Fibroblast of villous mesenchyme (primary cell): ENCODE results near the gene CNOT2. TPM values are rescaled to one million over a fixed set of nuclear protein-coding genes. Genes with fewer than 3 reads are reported as not detected.

ENCODE experiments used
- DNase-seq: peaks from one replicate; pipeline ENCODE4 v3.0.0-alpha.2; 2010; ENCODE audit warnings: low read depth
- H3K4me3 ChIP-seq: 2 replicates; pipeline ENCODE4 v1.5.1; 2011; ENCODE audit warnings: low read depth, mild to moderate bottlenecking, low read length
- total RNA-seq: library from RNA; depleted of rRNA; stranded (reverse); fragments of >200 nt; gene quantifications from 2 replicates; pipeline ENCODE4 v1.2.3, GENCODE V29; 2012
- TF ChIP-seq, protein P1 (sequence below): IDR thresholded peaks from 2 replicates; pipeline ENCODE4 v1.5.1; 2012; ENCODE audit warnings: low read depth, mild to moderate bottlenecking, low read length; ENCODE audit not compliant: insufficient read depth

The CNOT2 gene
- total RNA-seq, 1 donor = 186 TPM

DNA sequence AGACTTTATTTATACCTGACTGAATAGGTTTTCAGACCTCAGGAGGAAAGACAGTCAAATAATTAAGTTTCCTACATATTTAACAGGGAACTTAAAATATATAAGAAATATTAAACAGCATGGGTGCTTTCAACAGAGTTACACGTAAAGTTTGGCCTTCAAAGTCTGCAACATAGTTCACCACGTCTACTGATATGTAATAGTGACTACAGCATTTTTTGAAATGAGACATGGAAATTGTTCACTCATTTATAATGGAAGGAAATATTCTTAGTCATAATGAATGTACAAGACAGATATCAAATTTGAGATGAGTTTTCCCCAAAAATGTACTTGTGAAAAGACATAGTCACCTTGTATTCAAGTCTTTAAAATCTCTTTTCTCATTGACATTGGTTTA lies 66.1 kb downstream of the CNOT2 start:
- H3K4me3 ChIP-seq = no peak overlapping the region
- TF ChIP-seq, protein P1, sequence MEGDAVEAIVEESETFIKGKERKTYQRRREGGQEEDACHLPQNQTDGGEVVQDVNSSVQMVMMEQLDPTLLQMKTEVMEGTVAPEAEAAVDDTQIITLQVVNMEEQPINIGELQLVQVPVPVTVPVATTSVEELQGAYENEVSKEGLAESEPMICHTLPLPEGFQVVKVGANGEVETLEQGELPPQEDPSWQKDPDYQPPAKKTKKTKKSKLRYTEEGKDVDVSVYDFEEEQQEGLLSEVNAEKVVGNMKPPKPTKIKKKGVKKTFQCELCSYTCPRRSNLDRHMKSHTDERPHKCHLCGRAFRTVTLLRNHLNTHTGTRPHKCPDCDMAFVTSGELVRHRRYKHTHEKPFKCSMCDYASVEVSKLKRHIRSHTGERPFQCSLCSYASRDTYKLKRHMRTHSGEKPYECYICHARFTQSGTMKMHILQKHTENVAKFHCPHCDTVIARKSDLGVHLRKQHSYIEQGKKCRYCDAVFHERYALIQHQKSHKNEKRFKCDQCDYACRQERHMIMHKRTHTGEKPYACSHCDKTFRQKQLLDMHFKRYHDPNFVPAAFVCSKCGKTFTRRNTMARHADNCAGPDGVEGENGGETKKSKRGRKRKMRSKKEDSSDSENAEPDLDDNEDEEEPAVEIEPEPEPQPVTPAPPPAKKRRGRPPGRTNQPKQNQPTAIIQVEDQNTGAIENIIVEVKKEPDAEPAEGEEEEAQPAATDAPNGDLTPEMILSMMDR = no peak
- no peak for DNase-seq

DNA sequence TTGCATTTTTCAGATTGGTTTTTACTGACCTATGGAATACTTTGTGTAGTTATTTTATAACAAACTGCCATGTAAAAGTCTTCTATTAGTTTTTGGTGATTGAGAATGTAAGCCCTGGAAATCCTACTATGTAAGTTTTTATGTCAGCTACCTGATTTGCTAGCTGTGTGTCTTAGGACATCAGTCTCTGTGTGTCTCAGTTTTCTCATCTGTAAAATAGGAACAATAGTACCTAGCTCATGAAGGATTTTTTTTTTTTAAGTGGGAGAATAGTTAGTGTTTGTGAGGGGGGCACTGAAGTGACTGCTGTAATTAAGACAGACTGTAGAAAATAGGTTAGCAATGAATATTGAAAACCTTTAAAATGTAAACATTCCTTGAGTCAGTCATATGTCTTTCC lies 70.9 kb downstream of the CNOT2 start:
- DNase-seq = no peak
- TF ChIP-seq, protein P1 = no peak
- no peak overlapping the region for H3K4me3 ChIP-seq

GRCh38 chr12:70317781-70318180 lies 74.5 kb downstream of the CNOT2 start:
- no peak overlapping the region for H3K4me3 ChIP-seq
- TF ChIP-seq, protein P1 = no peak
- DNase-seq = no peak

- H3K4me3 ChIP-seq = no peak overlapping the region
- TF ChIP-seq, protein P1 = no peak
- DNase-seq = no peak
These were observed 76.4 kb downstream of the CNOT2 start for GRCh38 chr12:70319605-70320004.

- H3K4me3 ChIP-seq = no peak overlapping the region
- TF ChIP-seq, protein P1 = no peak
- DNase-seq = no peak
These were observed 78.0 kb downstream of the CNOT2 start for GRCh38 chr12:70321191-70321590.

DNA sequence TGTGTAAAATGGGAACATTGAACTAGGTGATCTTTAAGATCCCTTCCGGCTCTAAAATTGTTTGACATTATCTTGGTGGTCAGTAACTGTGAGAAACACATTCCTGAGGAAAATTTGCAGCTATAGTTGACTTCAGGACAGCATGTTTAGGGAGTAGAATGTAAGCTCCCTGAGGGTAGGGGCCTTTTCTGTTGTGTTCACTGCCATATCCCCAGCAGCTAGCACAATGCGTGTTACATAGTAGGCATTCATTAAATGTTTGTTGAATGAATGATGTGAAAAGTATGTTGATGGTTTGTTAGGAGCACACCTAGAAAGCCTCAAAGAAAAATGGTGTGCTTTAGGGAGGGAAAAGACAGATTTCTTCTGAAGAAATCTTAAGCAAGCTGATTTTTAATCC lies 84.3 kb downstream of the CNOT2 start:
- TF ChIP-seq, protein P1 = no peak
- H3K4me3 ChIP-seq = no peak overlapping the region
- no peak for DNase-seq

- DNase-seq = no peak
- TF ChIP-seq, protein P1 = no peak
- no peak overlapping the region for H3K4me3 ChIP-seq
These were observed 86.5 kb downstream of the CNOT2 start for GRCh38 chr12:70329728-70330127.
